GM21723 (cell line): ENCODE data around the gene RAB3B.

Source experiments
- ATAC-seq: cut with Tn5 transposase; IDR thresholded peaks from one replicate; pipeline ENCODE4 v1.9.1; 2021; ENCODE audit warnings: mild to moderate bottlenecking, moderate library complexity; ENCODE audit not compliant: unreplicated experiment

RAB3B gene

GRCh38 chr1:51957618-51958017 lies 32.9 kb downstream of the RAB3B start:
- ATAC-seq: no peak

GRCh38 chr1:51956528-51957509 lies 33.7 kb downstream of the RAB3B start:
- no peak for ATAC-seq

GRCh38 chr1:51955797-51956527 lies 34.5 kb downstream of the RAB3B start:
- ATAC-seq: peak; percentile 52

- ATAC-seq: no peak
These were observed 35.7 kb downstream of the RAB3B start for GRCh38 chr1:51954783-51955182.

GRCh38 chr1:51953079-51953478 lies 37.4 kb downstream of the RAB3B start:
- no peak for ATAC-seq

- no peak for ATAC-seq
These were observed 37.9 kb downstream of the RAB3B start for GRCh38 chr1:51952638-51953037.

- no peak for ATAC-seq
These were observed 39.8 kb downstream of the RAB3B start for GRCh38 chr1:51950701-51951100.

- no peak for ATAC-seq
These were observed 41.3 kb downstream of the RAB3B start for GRCh38 chr1:51949014-51949702.

- no peak for ATAC-seq
These were observed 42.0 kb downstream of the RAB3B start for GRCh38 chr1:51948491-51948915.

GRCh38 chr1:51946300-51946699 lies 44.2 kb downstream of the RAB3B start:
- ATAC-seq: no peak

- no peak for ATAC-seq
These were observed 44.9 kb downstream of the RAB3B start for GRCh38 chr1:51945591-51945990.

GRCh38 chr1:51942281-51942680 lies 48.2 kb downstream of the RAB3B start:
- ATAC-seq: no peak

- no peak for ATAC-seq
These were observed 49.0 kb downstream of the RAB3B start for GRCh38 chr1:51941528-51941927.

- no peak for ATAC-seq
These were observed 53.4 kb downstream of the RAB3B start for GRCh38 chr1:51937112-51937511.

GRCh38 chr1:51936531-51936930 lies 54.0 kb downstream of the RAB3B start:
- no peak for ATAC-seq

- ATAC-seq: no peak
These were observed 57.2 kb downstream of the RAB3B start for GRCh38 chr1:51933344-51933743.

- ATAC-seq: no peak
These were observed 60.2 kb downstream of the RAB3B start for GRCh38 chr1:51930329-51930728.

GRCh38 chr1:51928896-51929295 lies 61.6 kb downstream of the RAB3B start:
- ATAC-seq: no peak

GRCh38 chr1:51927029-51927428 lies 63.5 kb downstream of the RAB3B start:
- no peak for ATAC-seq

GRCh38 chr1:51926171-51926812 lies 64.2 kb downstream of the RAB3B start:
- ATAC-seq: no peak

- ATAC-seq: no peak
These were observed 66.0 kb downstream of the RAB3B start for GRCh38 chr1:51924455-51924854.
